ENCODE results near the gene CEACAM5.
A peak's percentile ranks its signal among the peaks of the same experiment; 100 is the strongest.
"Not testable (repeated sequence)": the region's sequence is repeated elsewhere in the genome, so short reads cannot be mapped to it uniquely, and the experiment has no call there.

The CEACAM5 gene

GRCh38 chr19:41706741-41707501 is 1.5 kb upstream of the CEACAM5 start:
- peak; percentile 75 for TF ChIP-seq CTCF (IDR thresholded peaks at IDR 0.05; ENCODE audit: extremely low read depth, insufficient read depth, missing control alignments)
- in situ Hi-C loops (cut with MboI; ENCODE audit: low pct_unique_long_range_greater_than_20kb, low sequenced_read_pairs, unreplicated experiment): no loop called here
- peak; percentile 85 for DNase-seq (ENCODE audit: low spot score)

- TF ChIP-seq CTCF (IDR thresholded peaks at IDR 0.05; ENCODE audit: extremely low read depth, insufficient read depth, missing control alignments): no peak
- no peak for DNase-seq (ENCODE audit: low spot score)
- in situ Hi-C loops (cut with MboI; ENCODE audit: low pct_unique_long_range_greater_than_20kb, low sequenced_read_pairs, unreplicated experiment): no loop called here
These were observed 969 bp upstream of the CEACAM5 start for GRCh38 chr19:41707502-41707812.

GRCh38 chr19:41707871-41708371 is 505 bp upstream of the CEACAM5 start:
- DNase-seq (ENCODE audit: low spot score): no peak
- in situ Hi-C loops (cut with MboI; ENCODE audit: low pct_unique_long_range_greater_than_20kb, low sequenced_read_pairs, unreplicated experiment): no loop called here
- TF ChIP-seq CTCF (IDR thresholded peaks at IDR 0.05; ENCODE audit: extremely low read depth, insufficient read depth, missing control alignments): no peak

- DNase-seq (ENCODE audit: low spot score); in situ Hi-C loops (cut with MboI; ENCODE audit: low pct_unique_long_range_greater_than_20kb, low sequenced_read_pairs, unreplicated experiment): not testable (repeated sequence)
These were observed 1.1 kb downstream of the CEACAM5 start for GRCh38 chr19:41709516-41709915.

GRCh38 chr19:41709951-41710645 is 1.7 kb downstream of the CEACAM5 start:
- no peak for TF ChIP-seq CTCF (IDR thresholded peaks at IDR 0.05; ENCODE audit: extremely low read depth, insufficient read depth, missing control alignments)
- in situ Hi-C loops (cut with MboI; ENCODE audit: low pct_unique_long_range_greater_than_20kb, low sequenced_read_pairs, unreplicated experiment): no loop called here

GRCh38 chr19:41711376-41712261 is 3.2 kb downstream of the CEACAM5 start:
- DNase-seq (ENCODE audit: low spot score): no peak
- TF ChIP-seq CTCF (IDR thresholded peaks at IDR 0.05; ENCODE audit: extremely low read depth, insufficient read depth, missing control alignments): no peak
- in situ Hi-C loops (cut with MboI; ENCODE audit: low pct_unique_long_range_greater_than_20kb, low sequenced_read_pairs, unreplicated experiment): no loop called here

More at GRCh38 chr19:41709951-41710645, 1.7 kb downstream of the CEACAM5 start:
- DNase-seq (ENCODE audit: low spot score): no peak
